Panc1 (cell line): ENCODE data around the gene COL27A1. TPM values are rescaled to one million over a fixed set of nuclear protein-coding genes. Genes with fewer than 3 reads are reported as not detected.

ENCODE experiments used
- ATAC-seq: fragments of 200-7000 bp; cut with Tn5 transposase; 2 replicates; pipeline ENCODE4 v1.9.1; 2020; ENCODE audit warnings: mild to moderate bottlenecking, moderate library complexity
- BruUV-seq: library from RNA; stranded (reverse); fragments of 400-500 nt; replicated peaks from 2 replicates; lab custom pipeline; 2021; lab: Mats Ljungman, UMichigan
- CTCF ChIA-PET: fragments of 300-600 bp; sonication (Branson Sonifier 250); formaldehyde crosslinking; loops from one replicate; lab custom pipeline; 2022; ENCODE audit warnings: antibody characterized with exemption; lab: Charles Lee
- POLR2A ChIA-PET: fragments of 300-600 bp; sonication (Branson Sonifier 250); formaldehyde crosslinking; loops from one replicate; lab custom pipeline; 2022; ENCODE audit warnings: antibody characterized with exemption; lab: Charles Lee
- DNase-seq: peaks from one replicate; pipeline ENCODE4 v3.0.0-alpha.2; 2010; ENCODE audit warnings: low read depth, low spot score
- H3K27ac ChIP-seq: 2 replicates; pipeline ENCODE4 v1.5.1; 2011; ENCODE audit warnings: mild to moderate bottlenecking, low read length, inconsistent platforms
- H3K27me3 ChIP-seq: fragments of 200-500 bp; sonication (Bioruptor generic); 2 replicates; pipeline ENCODE4 v1.6.0; 2014; ENCODE audit warnings: low read length, inconsistent platforms; ENCODE audit not compliant: control insufficient read depth, insufficient read depth
- H3K36me3 ChIP-seq: fragments of 200-500 bp; sonication (Bioruptor generic); 2 replicates; pipeline ENCODE4 v1.5.1; 2014; ENCODE audit warnings: inconsistent platforms, mild to moderate bottlenecking, low read length, moderate library complexity; ENCODE audit not compliant: control insufficient read depth, insufficient read depth
- H3K4me1 ChIP-seq: 2 replicates; pipeline ENCODE4 v1.5.1; 2011; ENCODE audit warnings: inconsistent platforms, mild to moderate bottlenecking, low read length, moderate library complexity; ENCODE audit not compliant: control insufficient read depth, insufficient read depth
- H3K4me3 ChIP-seq, 2 experiments: 2 replicates each; pipeline ENCODE4 v1.5.1; 2011 to 2012; ENCODE audit warnings: low read depth in 2 of 2, low read length in 2 of 2, mild to moderate bottlenecking in 2 of 2, inconsistent platforms in 1 of 2, moderate library complexity in 1 of 2
- H3K9me3 ChIP-seq: fragments of 200-500 bp; sonication (Bioruptor generic); 2 replicates; pipeline ENCODE4 v1.5.1; 2014; ENCODE audit warnings: low read depth, mild to moderate bottlenecking, inconsistent platforms, low read length, moderate library complexity; ENCODE audit not compliant: control insufficient read depth, insufficient read depth
- CTCF ChIP-seq: fragments of 450-650 bp; IDR thresholded peaks from 2 replicates; pipeline ENCODE4 v1.5.1; 2017; ENCODE audit warnings: mild to moderate bottlenecking
- POLR2AphosphoS5 ChIP-seq: IDR thresholded peaks from 2 replicates; pipeline ENCODE4 v1.6.1; 2012; ENCODE audit warnings: mild to moderate bottlenecking, low read depth, low read length, moderate library complexity
- REST ChIP-seq, 2 experiments: IDR thresholded peaks; 2 replicates each; pipeline ENCODE4 v1.6.1; 2011 to 2012; ENCODE audit warnings: low read depth in 2 of 2, control low read depth in 1 of 2, low read length in 1 of 2, mild to moderate bottlenecking in 1 of 2, moderate library complexity in 1 of 2; ENCODE audit not compliant: insufficient read depth in 1 of 2
- SIN3A ChIP-seq: IDR thresholded peaks from 2 replicates; pipeline ENCODE4 v1.6.1; 2012; ENCODE audit warnings: low read depth, mild to moderate bottlenecking, low read length, moderate library complexity, borderline replicate concordance; ENCODE audit not compliant: insufficient read depth
- TCF7L2 ChIP-seq: IDR thresholded peaks from 2 replicates; pipeline ENCODE4 v1.6.1; 2011; ENCODE audit warnings: mild to moderate bottlenecking, low read depth, low read length, inconsistent platforms
- in situ Hi-C: cut with HindIII; loops from 2 replicates; pipeline ENCODE4 v1.10.0; 2016; ENCODE audit warnings: low sequenced_read_pairs, low pct_unique_long_range_greater_than_20kb
- intact Hi-C: fragments of 100-400 bp; cut with micrococcal nuclease; formaldehyde crosslinking; loops from one replicate; pipeline ENCODE4 v1.10.0; 2022; ENCODE audit not compliant: unreplicated experiment
- total RNA-seq: library from RNA; stranded (reverse); gene quantifications from one replicate; pipeline ENCODE4 v1.2.1, GENCODE V29; 2021; ENCODE audit not compliant: unreplicated experiment

Gene COL27A1
- total RNA-seq, 1 experiment from 2014 or later = 5.1 TPM

- no peaks in the 10 kb centered on the region for H3K4me1 ChIP-seq
- no peak for DNase-seq
- no TSS peak for BruUV-seq
- H3K27ac ChIP-seq = no peak overlapping the region
- H3K36me3 ChIP-seq = no peaks in the 10 kb centered on the region
- ATAC-seq = no peak
- ChIA-PET POLR2A (no interaction called here), CTCF (no interaction called here)
- intact Hi-C loops = no loop called here
- TF ChIP-seq POLR2AphosphoS5 (no peak), TCF7L2 (no peak), CTCF (no peak), REST (IDR thresholded peaks at IDR 0.05; ENCODE audit: insufficient read depth in 1 of 2, low read depth in 2 of 2, low read length in 1 of 2) (no peak)
- in situ Hi-C loops = no loop called here
- H3K9me3 ChIP-seq = no peaks in the 10 kb centered on the region
- no peaks in the 10 kb centered on the region for H3K27me3 ChIP-seq
- no peak overlapping the region for H3K4me3 ChIP-seq
Observed at GRCh38 chr9:114341152-114341830, 186.0 kb downstream of the COL27A1 start.

GRCh38 chr9:114341991-114342390 lies 186.7 kb downstream of the COL27A1 start:
- ChIA-PET CTCF (no interaction called here), POLR2A (no interaction called here)
- H3K27me3 ChIP-seq = no peaks in the 10 kb centered on the region
- no peak overlapping the region for H3K27ac ChIP-seq
- no peaks in the 10 kb centered on the region for H3K36me3 ChIP-seq
- no TSS peak for BruUV-seq
- DNase-seq = no peak
- intact Hi-C loops = no loop called here
- H3K4me3 ChIP-seq = no peak overlapping the region
- ATAC-seq = no peak
- TF ChIP-seq TCF7L2 (no peak), REST (IDR thresholded peaks at IDR 0.05; ENCODE audit: insufficient read depth in 1 of 2, low read depth in 2 of 2, low read length in 1 of 2) (no peak), SIN3A (no peak), POLR2AphosphoS5 (no peak), CTCF (no peak)
- H3K4me1 ChIP-seq = no peaks in the 10 kb centered on the region
- in situ Hi-C loops = no loop called here
- H3K9me3 ChIP-seq = no peaks in the 10 kb centered on the region
